ENCODE measurements around the gene WDPCP. TPM values are rescaled to one million over a fixed set of nuclear protein-coding genes. Genes with fewer than 3 reads are reported as not detected.
"Not testable (repeated sequence)": the region's sequence is repeated elsewhere in the genome, so short reads cannot be mapped to it uniquely, and the experiment has no call there.

WDPCP gene
- polyA plus RNA-seq, 2 of the 4 experiments (the other 2 are of a cell fraction): 3.0 to 7.6 TPM

DNA sequence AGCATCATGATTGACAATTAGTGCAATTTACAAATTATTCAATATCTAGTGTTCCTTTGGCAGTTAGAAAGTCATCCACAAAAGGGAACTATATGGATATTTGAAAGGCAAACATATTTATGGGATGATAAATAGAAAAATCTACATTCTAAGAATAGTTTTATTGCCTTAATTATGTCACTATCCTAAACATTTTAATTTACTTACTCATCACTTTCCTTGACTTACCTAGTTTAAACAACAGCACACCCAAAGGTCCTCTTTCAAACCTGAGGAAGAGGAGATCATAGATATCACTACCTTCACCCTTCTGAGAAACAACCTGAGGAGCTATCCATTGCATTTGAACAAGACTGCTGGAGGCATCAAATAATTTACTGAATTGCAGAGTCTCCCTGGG, 184.5 kb downstream of the WDPCP start:
- DNase-seq (ENCODE audit: low read depth in 1 of 2, low spot score in 1 of 2): no peak
- ChIA-PET POLR2A (no interaction called here), CTCF (no interaction called here)
- Histone ChIP-seq H3K4me3 (no peak overlapping the region), H3K27ac (no peak overlapping the region), H3K4me1 (peaks cover 6% of the 10 kb centered on the region), H3K4me2 (no peak overlapping the region), H3K9me3 (peaks cover 9% of the 10 kb centered on the region; the same call in 2 of the 3 replicates)
- FAIRE-seq: no peak
- peak; percentile 53 for TF ChIP-seq MAFK (IDR thresholded peaks at IDR 0.05; ENCODE audit: partially characterized antibody)
- TF ChIP-seq RNF2 (IDR thresholded peaks at IDR 0.05; ENCODE audit: borderline replicate concordance, low read depth): no peak
- ATAC-seq: no peak

DNA sequence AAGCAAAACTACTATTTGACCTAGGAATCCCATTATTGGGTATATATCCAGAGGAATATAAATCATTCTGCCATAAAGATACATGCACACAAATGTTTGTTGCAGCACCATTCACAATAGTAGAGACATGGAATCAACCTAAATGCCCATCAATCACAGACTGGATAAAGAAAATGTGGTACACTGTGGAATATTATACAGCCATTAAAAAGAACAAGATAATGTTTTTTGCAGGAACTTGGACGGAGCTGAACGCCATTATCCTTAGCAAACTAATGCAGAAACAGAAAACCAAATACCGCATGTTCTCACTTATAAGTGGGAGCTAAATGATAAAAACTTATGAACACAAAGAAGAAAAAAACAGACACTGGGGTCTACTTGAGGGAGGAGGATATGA, 185.4 kb downstream of the WDPCP start:
- CTCF ChIA-PET; FAIRE-seq; DNase-seq (ENCODE audit: low read depth in 1 of 2, low spot score in 1 of 2); POLR2A ChIA-PET; H3K4me3 ChIP-seq; ATAC-seq; H3K27ac ChIP-seq; H3K9me3 ChIP-seq; H3K4me1 ChIP-seq; H3K4me2 ChIP-seq: not testable (repeated sequence)
- 63% methylated on average over 3 of the region's 3 CpGs for WGBS (ENCODE audit: missing lambda C conversion rate)
- 0 out of 2 replicates have a peak, but pooled peaks have one; percentile 30 for TF ChIP-seq KDM1A (IDR thresholded peaks at IDR 0.05; ENCODE audit: low read depth)

DNA sequence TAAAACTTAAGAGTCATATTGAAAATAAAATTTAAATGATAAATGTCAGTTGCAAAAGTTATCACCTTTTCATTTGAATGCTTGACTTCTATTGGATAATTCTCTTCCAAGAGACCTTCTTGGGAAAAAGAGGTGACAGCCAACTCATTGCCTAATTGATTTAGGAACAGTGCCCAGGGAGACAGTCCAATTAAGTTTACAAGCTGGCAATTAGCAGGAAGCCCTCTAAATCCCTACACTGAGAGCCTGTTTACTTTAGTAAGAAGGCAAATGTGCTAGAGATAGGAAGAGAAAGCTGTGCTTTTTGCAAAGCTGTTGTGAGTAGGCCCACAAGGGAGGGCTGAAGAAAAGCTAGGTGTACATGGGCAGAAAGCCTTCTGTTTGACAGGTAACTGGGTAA, 189.1 kb downstream of the WDPCP start:
- H3K9me3 ChIP-seq: no peaks in the 10 kb centered on the region
- H3K4me3 ChIP-seq: no peak overlapping the region
- ATAC-seq: no peak
- POLR2A ChIA-PET: no interaction called here
- no peak overlapping the region for H3K27ac ChIP-seq
- no peak for DNase-seq (ENCODE audit: low read depth in 1 of 2, low spot score in 1 of 2)
- no peaks in the 10 kb centered on the region for H3K4me1 ChIP-seq
- H3K4me2 ChIP-seq: no peak overlapping the region
- CTCF ChIA-PET: no interaction called here
- peak; percentile 28 for FAIRE-seq
- TF ChIP-seq RCOR1 (IDR thresholded peaks at IDR 0.05; ENCODE audit: low read depth, low read length): no peak
- TF ChIP-seq, protein P1, sequence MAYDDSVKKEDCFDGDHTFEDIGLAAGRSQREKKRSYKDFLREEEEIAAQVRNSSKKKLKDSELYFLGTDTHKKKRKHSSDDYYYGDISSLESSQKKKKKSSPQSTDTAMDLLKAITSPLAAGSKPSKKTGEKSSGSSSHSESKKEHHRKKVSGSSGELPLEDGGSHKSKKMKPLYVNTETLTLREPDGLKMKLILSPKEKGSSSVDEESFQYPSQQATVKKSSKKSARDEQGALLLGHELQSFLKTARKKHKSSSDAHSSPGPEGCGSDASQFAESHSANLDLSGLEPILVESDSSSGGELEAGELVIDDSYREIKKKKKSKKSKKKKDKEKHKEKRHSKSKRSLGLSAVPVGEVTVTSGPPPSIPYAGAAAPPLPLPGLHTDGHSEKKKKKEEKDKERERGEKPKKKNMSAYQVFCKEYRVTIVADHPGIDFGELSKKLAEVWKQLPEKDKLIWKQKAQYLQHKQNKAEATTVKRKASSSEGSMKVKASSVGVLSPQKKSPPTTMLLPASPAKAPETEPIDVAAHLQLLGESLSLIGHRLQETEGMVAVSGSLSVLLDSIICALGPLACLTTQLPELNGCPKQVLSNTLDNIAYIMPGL (CRISPR knock-in tag; IDR thresholded peaks at IDR 0.05; ENCODE audit: borderline replicate concordance): no peak
- no peak for TF ChIP-seq HOXB5 (CRISPR knock-in tag; IDR thresholded peaks at IDR 0.05)
- TF ChIP-seq, protein P2, sequence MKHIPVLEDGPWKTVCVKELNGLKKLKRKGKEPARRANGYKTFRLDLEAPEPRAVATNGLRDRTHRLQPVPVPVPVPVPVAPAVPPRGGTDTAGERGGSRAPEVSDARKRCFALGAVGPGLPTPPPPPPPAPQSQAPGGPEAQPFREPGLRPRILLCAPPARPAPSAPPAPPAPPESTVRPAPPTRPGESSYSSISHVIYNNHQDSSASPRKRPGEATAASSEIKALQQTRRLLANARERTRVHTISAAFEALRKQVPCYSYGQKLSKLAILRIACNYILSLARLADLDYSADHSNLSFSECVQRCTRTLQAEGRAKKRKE (CRISPR knock-in tag; IDR thresholded peaks at IDR 0.05; ENCODE audit: low read depth): no peak
- TF ChIP-seq FOSB (CRISPR knock-in tag; IDR thresholded peaks at IDR 0.05): no peak
- no peak for TF ChIP-seq POLR2AphosphoS2 (conservative IDR thresholded peaks at IDR 0.05; ENCODE audit: low read length)
- no peak for TF ChIP-seq HOXB13 (CRISPR knock-in tag; IDR thresholded peaks at IDR 0.05; ENCODE audit: low read depth)
- TF ChIP-seq ZNF302 (CRISPR knock-in tag; IDR thresholded peaks at IDR 0.05): no peak
- TF ChIP-seq, protein P3, sequence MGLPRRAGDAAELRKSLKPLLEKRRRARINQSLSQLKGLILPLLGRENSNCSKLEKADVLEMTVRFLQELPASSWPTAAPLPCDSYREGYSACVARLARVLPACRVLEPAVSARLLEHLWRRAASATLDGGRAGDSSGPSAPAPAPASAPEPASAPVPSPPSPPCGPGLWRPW (IDR thresholded peaks at IDR 0.05): no peak
- no peak for TF ChIP-seq KDM1A (IDR thresholded peaks at IDR 0.05; ENCODE audit: low read depth)

DNA sequence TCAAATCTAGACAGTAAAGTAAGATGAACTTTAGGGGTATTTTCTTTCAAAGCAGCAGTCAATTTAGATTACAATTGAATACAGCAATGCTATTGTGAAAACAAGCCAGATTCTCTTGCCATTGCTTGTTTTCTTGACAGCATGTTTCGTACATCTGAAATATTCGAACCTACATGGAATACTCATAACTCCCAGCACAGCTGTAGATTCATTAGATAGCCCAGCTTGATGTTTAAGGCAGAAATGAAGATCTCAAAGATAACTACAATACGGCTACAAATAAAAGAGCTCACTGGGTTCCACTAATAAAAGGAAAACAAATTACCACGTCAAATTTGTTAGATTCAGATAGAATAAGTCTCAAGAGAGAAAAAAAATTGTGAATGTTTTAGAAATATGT, 208.8 kb downstream of the WDPCP start:
- Histone ChIP-seq H3K4me3 (no peak overlapping the region), H3K27ac (no peak overlapping the region), H3K4me1 (no peaks in the 10 kb centered on the region), H3K4me2 (no peak overlapping the region), H3K9me3 (no peaks in the 10 kb centered on the region)
- DNase-seq (ENCODE audit: low read depth in 1 of 2, low spot score in 1 of 2) (no peak), ATAC-seq (no peak), FAIRE-seq (peak; percentile 76)
- 84% methylated on average over 4 of the region's 4 CpGs for WGBS (ENCODE audit: missing lambda C conversion rate)
- POLR2A ChIA-PET: no interaction called here
- TF ChIP-seq ZSCAN20 (CRISPR knock-in tag; IDR thresholded peaks at IDR 0.05) (no peak), ESRRA (IDR thresholded peaks at IDR 0.05; ENCODE audit: borderline replicate concordance, low read length) (no peak), RNF2 (IDR thresholded peaks at IDR 0.05; ENCODE audit: borderline replicate concordance, low read depth) (no peak), RFX5 (IDR thresholded peaks at IDR 0.05) (no peak), CHD4 (IDR thresholded peaks at IDR 0.05; ENCODE audit: borderline replicate concordance) (no peak), MAFK (IDR thresholded peaks at IDR 0.05; ENCODE audit: partially characterized antibody) (no peak), JUN (IDR thresholded peaks at IDR 0.05) (no peak), RCOR1 (IDR thresholded peaks at IDR 0.05; ENCODE audit: low read depth, low read length) (no peak), HDAC2 (IDR thresholded peaks at IDR 0.05) (no peak), NFE2L2 (conservative IDR thresholded peaks at IDR 0.05; ENCODE audit: low read length) (no peak)
- TF ChIP-seq, protein P4, sequence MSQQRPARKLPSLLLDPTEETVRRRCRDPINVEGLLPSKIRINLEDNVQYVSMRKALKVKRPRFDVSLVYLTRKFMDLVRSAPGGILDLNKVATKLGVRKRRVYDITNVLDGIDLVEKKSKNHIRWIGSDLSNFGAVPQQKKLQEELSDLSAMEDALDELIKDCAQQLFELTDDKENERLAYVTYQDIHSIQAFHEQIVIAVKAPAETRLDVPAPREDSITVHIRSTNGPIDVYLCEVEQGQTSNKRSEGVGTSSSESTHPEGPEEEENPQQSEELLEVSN (IDR thresholded peaks at IDR 0.05; ENCODE audit: borderline replicate concordance, low read depth): no peak
- TF ChIP-seq, protein P5, sequence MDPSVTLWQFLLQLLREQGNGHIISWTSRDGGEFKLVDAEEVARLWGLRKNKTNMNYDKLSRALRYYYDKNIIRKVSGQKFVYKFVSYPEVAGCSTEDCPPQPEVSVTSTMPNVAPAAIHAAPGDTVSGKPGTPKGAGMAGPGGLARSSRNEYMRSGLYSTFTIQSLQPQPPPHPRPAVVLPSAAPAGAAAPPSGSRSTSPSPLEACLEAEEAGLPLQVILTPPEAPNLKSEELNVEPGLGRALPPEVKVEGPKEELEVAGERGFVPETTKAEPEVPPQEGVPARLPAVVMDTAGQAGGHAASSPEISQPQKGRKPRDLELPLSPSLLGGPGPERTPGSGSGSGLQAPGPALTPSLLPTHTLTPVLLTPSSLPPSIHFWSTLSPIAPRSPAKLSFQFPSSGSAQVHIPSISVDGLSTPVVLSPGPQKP (IDR thresholded peaks at IDR 0.05; ENCODE audit: low read depth, low read length): no peak
- CTCF ChIA-PET: no interaction called here

All from A549 (cell line).